Measurements from ENCODE around the gene ARL8B. TPM values are rescaled to one million over a fixed set of nuclear protein-coding genes. Genes with fewer than 3 reads are reported as not detected.

Gene ARL8B
- total and polyA plus RNA-seq, 2 of the 8 experiments (the other 6 are each of a cell fraction or from before 2014, with no cell fraction given): 14.5 to 27.8 TPM

- no peak for TF ChIP-seq GTF2F1 (IDR thresholded peaks at IDR 0.05; ENCODE audit: borderline replicate concordance, low read depth, low read length)
- no peak for TF ChIP-seq POLR2AphosphoS5 (IDR thresholded peaks at IDR 0.05; ENCODE audit: low read depth, low read length)
- no peak for TF ChIP-seq KDM4A (IDR thresholded peaks at IDR 0.05; ENCODE audit: low read depth, low read length, severe bottlenecking)
Measured at GRCh38 chr3:5221701-5222100, 99.6 kb downstream of the ARL8B start (continued).

Data from H1 (cell line).